AG09309 (cell line): Measurements from ENCODE around the gene RNF168.
"Not testable (repeated sequence)": the region's sequence is repeated elsewhere in the genome, so short reads cannot be mapped to it uniquely, and the experiment has no call there.

Experiments used
- DNase-seq: peaks from one replicate; pipeline ENCODE4 v3.0.0-alpha.2; 2010; ENCODE audit warnings: low read depth
- H3K4me3 ChIP-seq: 2 replicates; pipeline ENCODE4 v1.5.1; 2011; ENCODE audit warnings: mild to moderate bottlenecking, low read depth, low read length, moderate library complexity; ENCODE audit not compliant: control insufficient read depth
- TF ChIP-seq, protein P1 (sequence below): IDR thresholded peaks from 2 replicates; pipeline ENCODE4 v1.5.1; 2011; ENCODE audit warnings: mild to moderate bottlenecking, low read depth, low read length, inconsistent platforms; ENCODE audit not compliant: insufficient read depth, control insufficient read depth; ENCODE audit errors: missing control alignments

The RNF168 gene

DNA sequence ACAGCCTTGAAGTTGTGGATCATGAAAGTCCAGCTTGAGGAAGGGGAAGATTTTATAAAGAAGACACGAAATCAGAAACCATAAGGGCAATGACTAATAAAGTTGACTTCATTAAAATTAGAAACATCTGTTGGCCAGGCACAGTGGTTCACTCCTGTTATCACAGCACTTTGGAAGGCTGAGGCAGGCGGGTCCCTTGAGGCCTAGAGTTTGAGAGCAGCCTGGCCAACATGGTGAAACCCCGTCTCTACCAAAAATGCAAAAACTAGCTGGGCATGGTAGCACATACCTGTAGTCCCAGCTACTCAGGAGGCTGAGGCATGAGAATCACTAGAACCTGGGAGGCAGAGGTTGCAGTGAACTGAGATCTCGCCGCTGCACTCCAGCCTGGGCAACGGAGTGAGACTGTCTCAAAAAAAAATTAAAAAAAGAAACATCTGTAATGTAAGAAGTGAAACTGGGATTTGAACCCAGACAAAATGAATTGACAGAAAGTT, 63.5 kb downstream of the RNF168 start:
- peak; percentile 59 for DNase-seq
- no peak overlapping the region for H3K4me3 ChIP-seq
- TF ChIP-seq, protein P1, sequence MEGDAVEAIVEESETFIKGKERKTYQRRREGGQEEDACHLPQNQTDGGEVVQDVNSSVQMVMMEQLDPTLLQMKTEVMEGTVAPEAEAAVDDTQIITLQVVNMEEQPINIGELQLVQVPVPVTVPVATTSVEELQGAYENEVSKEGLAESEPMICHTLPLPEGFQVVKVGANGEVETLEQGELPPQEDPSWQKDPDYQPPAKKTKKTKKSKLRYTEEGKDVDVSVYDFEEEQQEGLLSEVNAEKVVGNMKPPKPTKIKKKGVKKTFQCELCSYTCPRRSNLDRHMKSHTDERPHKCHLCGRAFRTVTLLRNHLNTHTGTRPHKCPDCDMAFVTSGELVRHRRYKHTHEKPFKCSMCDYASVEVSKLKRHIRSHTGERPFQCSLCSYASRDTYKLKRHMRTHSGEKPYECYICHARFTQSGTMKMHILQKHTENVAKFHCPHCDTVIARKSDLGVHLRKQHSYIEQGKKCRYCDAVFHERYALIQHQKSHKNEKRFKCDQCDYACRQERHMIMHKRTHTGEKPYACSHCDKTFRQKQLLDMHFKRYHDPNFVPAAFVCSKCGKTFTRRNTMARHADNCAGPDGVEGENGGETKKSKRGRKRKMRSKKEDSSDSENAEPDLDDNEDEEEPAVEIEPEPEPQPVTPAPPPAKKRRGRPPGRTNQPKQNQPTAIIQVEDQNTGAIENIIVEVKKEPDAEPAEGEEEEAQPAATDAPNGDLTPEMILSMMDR, result no peak

DNA sequence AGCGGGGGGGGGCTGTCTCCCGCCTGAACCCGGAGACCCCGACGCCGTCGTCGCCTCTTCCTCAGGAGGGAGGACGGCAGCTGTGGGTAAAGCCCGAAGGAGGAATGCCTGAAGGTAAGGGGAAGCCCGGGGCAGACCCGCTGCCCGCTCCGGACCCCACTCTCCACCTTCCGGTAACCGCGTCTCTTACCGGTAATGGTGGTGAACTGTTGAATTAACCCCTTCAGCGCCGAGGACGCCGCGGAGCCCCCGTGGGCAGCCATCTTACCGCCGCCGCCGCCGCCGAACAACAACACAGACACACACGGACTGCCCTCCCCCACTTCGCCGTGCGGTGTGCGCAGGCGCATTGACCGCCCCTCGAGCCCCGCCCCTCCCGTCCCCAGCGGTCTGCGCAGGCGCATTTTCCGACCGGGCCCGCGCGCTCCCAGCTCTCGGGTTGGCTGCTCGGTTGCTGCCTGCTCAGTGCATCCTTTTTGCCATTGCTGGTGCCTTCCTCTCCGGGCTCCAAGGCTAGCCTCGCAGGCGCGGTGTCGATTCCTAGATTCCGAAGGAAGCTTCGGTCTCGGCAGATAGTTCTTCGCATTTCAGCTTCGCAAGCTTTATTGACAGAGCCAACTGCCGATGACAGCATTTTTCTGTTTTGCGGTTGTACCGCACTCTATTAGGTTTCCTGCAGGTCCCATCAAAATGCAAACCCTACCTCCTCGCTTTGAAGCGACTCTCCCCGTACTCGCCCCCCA, 71.3 kb downstream of the RNF168 start, which contains the start of gene UBXN7:
Gene UBXN7, minus strand, starts transcription at position 291 of the 743 bp plus-strand sequence. Its CDS starts 28 bp downstream, at position 263.
- DNase-seq, result peak; percentile 73
- TF ChIP-seq, protein P1, result no peak

DNA sequence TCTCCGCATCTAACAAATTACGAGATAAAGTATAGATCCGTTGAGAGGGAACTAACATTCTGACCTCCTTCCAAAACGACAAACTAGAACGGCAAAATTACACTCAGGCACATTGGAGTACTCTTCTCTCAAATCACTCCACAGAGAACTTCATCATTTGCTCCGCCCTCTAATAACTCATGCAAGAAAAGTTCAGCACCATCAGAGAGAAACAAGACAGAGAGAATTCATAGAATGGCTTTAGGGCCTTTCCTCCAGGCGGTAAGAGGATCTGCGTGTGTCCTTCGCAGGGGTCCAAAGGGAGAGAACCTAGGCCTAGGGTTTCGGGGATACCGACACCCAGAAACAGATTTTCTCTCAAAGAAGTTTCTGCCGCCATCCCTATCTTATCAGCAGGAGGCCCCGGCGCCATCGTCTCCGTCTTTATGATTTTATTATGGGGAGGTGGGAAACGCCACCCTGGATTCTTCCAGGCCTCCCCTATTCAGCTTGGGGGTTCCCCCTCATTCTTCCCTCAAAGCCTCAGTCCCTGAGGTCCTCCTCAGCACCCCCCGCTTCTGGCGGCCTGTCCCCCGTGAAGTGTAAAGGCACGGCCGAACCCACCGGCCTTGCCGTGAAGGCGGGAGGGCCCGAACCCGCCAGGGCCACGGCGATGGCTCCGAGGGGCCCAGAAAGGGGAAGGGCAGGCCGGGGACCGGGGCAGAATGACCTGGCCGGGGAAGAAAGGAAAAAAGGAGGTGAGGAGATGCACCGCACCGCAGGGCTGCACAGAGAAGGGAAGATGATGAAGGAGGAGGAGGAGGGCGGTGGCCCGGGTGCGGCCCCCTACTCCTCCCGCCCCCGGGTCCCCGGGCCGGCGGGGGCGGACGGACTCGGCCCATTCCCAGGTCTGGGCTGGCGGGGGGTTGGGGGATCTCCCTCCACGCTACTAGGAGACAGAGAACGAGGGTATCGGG, 72.1 kb downstream of the RNF168 start:
- H3K4me3 ChIP-seq, result peak overlapping the region; percentile 93
- TF ChIP-seq, protein P1, result no peak
- DNase-seq, result no peak

More for the DNA sequence above, 71.3 kb downstream of the RNF168 start, which contains the start of gene UBXN7:
- H3K4me3 ChIP-seq, result peak within 1 kb of the TSS; percentile 93

DNA sequence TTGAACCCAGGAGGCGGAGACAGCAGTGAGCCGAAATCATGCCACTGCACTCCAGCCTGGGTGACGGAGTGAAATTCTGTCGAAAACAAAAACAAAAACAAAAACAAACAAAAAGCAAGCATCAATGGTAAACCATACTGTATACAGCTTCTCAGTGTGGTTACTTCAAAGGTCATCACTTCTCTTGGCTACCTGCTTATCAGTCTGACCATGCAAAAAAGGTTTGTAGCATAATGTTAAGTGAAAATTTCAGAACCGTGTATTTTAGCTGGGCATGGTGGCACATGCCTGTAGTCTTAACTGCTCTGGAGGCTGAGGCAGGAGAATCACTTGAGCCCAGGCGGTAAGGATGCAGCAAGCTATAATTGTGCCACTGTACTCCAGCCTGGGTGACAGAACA, 75.5 kb downstream of the RNF168 start:
- DNase-seq, result no peak
- H3K4me3 ChIP-seq, result no peak overlapping the region
- TF ChIP-seq, protein P1, result no peak

DNA sequence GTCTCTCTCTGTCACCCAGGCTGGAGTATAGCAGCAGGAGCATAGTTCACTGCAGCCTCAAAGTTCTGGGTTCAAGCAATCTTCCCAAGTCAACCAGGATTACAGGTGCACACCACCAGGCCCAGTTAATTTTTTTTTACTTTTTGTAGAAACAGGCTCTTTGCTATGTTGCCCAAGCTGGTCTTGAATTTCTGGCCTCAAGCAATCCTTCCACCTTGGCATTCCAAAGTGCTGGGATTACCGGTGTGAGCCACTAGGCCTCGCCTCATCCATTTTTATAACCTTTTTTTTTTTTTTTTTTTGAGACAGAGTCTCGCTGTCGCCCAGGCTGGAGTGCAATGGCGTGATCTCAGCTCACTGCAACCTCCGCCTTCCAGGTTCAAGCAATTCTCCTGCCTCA, 79.1 kb downstream of the RNF168 start:
- DNase-seq, H3K4me3 ChIP-seq: not testable (repeated sequence)

DNA sequence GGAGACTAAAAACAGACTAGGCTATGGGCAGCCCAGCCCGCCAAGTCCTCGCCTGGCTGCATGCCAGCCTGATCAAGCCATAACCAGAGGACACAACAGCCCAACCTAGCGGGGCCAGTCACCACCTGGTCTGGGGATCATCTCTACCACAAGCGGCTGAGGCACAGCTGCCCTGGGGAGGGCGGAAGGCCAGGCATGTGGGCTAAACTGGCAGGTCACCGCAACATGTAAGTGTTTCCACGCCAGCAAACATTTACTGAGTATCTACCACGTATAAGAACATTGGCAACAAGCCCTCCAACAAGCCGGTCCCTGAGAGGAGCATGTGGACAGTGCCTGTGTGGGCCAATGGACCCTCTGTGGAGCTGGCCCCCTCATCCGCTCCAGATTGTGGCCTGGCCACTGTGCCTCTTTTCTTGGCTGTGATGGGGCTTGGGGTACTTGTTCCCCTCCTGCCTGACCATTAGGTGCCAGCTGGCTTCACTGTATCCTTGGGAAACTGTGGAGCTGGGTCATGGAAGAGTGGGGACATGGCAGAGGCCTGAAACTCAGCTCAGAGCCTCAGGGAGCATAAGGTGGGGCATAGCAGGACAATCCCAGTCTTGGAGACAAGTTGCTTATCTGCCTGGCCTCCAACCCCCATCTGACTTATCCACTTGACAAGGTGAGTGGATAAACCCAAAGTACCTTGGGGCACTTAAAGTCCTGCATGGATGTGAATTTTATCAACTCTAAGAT, 80.4 kb downstream of the RNF168 start:
- TF ChIP-seq, protein P1, result no peak
- H3K4me3 ChIP-seq, result no peak overlapping the region
- DNase-seq, result no peak

DNA sequence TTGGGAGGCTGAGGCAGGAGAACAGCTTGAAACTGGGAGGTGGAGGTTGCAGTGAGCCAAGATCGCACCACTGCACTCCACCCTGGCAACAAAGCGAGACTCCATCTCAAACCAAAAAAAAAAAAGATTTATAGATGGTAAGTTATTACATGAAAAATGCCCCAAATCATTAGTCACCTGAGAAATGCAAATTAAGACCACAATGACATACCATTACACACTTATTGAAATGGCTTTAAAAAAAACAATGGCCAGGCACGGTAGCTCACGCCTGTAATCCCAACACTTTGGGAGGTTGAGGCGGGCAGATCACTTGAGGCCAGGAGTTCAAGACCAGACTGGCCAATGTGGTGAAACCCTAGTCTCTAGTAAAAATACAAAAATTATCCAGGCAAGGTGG, 81.9 kb downstream of the RNF168 start:
- not testable (repeated sequence) for DNase-seq, H3K4me3 ChIP-seq
